GM21529 (cell line): ENCODE measurements around the gene CDH4.
"Not testable (repeated sequence)": the region's sequence is repeated elsewhere in the genome, so short reads cannot be mapped to it uniquely, and the experiment has no call there.

Source experiments
- ATAC-seq: cut with Tn5 transposase; IDR thresholded peaks from one replicate; pipeline ENCODE4 v1.9.1; 2021; ENCODE audit not compliant: unreplicated experiment

CDH4 gene

DNA sequence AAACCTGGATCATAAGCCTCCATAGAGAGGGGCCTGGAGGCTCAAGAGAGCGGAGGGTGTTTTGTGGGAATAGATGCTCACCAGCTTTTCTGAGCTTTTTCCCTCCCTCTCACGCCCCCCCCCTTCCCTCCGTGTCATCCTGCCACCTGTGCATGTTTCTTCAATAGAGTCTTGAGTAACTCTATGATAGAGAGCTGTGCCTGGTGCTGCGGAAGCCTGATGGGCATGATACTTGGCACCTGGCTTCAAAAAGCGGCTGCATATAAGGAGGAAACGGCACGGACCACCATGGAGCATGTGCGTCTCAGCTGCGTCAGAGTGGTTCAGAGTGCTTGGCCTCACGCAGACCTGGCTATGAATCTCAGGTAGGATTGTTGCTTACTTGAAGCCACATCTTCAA, 198.9 kb downstream of the CDH4 start:
- ATAC-seq, result no peak

DNA sequence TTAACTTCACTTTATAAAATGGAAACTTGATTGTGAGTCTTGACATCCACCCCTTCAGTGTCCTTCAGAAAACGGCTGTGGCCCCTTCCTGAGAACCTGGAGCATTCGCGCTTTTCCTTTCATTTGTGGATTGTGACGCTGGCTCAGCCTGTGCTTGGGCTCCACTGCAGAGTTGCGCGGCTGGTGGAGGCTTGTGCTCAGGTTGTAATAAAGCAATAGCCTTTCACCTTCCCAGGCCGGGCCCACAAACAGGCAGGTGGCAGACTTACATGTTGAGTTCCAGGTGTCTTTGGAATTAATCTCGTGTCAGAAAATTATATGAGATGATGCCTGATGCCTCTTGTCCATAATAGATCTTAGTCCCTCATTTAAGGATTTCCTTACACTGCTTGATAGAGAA, 199.9 kb downstream of the CDH4 start:
- ATAC-seq, result no peak

DNA sequence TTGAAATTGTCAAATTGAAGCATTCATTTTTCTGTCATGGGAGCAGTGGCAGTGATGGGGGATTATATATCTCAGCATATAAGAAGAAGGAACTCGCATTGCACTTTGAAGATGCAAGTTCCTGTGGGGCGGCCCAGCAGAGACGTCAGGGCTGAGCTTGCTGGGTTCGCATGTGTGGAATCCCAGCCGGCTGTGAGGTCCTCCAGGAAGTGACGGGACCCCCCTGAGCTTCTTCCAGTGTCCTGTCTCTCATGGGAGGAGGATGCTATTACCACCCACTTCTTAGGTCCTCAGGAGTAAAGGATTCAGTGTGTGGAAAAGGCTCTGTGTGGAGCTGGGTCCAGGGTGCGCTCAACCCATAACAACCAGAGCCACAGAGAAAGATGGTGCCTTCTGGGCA, 201.2 kb downstream of the CDH4 start:
- ATAC-seq, result no peak

DNA sequence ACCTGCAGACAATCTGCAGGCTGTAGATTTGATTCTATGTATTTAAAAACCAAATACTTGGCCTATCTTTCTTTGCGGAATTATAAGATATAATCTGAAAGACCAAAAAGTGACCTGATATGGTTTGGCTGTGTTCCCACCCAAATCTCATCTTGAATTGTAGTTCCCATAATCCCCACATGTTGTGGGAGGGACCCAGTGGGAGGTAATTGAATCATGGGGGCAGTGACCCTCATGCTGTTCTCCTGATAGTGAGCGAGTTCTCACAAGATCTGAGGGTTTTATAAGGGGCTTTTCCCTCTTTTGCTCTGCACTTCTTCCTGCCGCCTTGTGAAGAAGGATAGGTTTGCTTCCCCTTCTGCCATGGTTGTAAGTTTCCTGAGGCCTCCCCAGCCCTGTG, 201.6 kb downstream of the CDH4 start:
- not testable (repeated sequence) for ATAC-seq

DNA sequence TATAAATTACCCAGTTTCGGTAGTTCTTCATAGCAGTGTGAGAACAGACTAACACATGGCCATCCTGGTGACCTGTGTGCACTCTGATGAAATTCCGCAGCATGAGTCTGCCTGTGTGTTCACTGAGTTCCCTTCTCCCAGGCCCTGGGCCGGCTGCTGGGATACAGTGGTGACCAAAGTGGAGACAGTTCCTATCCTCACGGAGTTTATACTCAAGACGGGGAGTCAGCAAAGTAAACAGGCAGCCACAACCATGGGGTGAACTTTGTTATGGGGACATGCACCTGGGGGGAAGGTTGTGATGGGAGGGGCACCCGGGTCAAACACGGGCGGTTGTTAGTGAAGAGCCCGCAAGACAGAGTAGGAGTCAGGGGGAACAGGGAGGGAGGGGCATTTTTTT, 202.0 kb downstream of the CDH4 start:
- no peak for ATAC-seq

DNA sequence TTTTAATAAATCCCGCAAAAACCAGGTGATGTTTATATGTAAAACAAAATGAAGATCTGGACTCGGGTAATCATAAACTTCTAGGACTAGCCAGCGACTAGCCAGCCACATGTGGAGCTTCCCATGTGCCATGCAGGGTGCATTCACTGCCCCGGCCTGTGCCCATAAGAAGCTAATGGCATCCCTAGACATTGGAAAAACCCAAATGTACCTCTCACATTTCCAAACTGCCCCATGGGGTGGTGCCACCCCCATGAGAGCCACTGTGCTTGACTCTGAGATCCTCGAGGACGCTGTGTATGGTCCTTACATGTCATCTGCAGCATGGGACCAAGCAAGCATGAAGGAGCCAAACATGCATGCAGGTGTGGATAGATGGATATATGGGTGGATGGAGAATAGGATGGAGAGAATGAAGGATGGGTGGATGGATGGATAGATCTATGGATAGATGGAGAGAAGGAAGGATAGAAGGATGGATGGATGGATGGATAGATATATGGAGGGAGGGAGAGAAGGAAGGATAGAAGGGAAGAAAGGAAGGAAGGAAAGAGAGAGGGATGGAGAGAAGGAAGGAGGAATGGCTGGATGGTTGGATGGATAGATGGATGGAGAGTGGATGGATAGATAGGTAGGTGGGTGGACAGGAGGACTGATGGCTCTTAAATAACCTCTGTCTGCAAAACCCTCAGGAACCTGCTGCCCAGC, 203.6 kb downstream of the CDH4 start:
- ATAC-seq, result no peak

DNA sequence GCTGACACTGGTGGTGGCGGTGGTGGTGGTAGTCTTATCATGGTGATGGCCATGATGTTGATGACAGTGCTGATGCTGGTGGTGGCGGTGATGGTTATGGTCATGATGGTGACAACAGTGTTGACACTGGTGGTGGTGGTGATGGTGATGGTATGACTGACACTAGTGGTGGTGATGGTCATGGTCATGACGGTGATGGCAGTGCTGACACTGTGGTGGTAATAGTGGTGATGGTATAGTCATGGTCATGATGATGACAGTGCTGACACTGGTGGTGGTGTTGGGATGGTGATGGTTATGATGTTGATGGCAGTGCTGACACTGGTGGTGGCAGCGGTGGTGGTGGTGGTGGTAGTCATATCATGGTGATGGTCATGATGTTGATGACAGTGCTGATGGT, 205.7 kb downstream of the CDH4 start:
- ATAC-seq, result no peak

DNA sequence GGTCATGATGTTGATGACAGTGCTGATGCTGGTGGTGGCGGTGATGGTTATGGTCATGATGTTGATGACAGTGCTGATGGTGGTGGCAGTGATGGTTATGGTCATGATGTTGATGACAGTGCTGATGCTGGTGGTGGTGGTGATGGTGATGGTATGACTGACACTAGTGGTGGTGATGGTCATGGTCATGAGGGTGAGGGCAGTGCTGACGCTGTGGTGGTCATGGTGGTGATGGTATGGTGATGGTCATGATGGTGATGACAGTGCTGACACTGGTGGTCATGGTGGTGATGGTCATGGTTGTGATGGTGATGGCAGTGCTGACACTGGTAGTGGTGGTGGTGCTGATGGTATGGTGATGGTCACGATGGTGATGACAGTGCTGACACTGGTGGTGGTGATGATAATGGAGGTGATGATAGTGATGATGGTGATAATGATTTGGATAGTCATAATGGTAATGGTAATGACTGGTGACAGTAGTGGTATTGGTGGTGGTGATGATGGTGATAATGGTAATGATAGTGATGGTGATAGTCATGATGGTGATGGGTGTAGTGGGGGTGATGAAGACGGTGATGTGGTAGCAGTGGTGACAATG, 206.2 kb downstream of the CDH4 start:
- ATAC-seq, result no peak

DNA sequence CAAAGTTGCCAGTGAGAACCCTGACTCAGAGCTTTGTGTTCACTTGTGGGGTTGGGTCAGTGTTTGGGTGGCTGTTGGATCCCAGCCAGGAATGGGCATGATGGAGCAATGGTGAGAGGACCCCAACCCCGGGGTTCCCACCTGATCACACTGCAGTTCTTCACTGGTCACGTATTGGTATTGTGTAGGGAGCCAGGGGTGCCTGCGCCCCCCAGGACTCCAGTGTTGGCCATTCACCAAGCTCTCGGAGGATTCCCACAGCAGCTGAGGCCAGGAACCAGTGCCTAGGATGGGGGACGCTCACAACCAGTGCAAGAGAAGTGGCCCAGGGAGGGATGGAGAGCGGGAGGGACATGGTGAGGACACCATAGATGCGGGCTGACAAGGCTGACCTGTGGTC, 207.2 kb downstream of the CDH4 start:
- no peak for ATAC-seq

DNA sequence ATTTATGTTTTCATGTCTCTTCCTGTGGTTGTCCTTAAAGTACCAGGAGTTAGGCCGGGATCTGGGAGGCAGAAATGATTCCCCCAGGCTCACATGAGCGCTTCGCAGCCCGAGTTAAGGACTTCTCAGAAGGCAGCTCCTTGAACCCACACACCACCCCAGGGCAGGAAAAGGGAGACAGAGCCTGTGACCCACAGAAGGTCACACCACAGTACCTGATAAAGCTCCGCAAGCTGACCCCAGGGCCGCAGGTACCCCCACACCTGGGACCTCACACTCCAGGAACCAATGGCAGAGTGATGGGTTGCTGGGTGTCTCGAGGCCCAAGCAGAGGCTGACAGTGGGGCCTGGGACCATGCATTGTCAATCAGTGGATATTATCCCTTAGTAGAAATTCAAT, 207.6 kb downstream of the CDH4 start:
- ATAC-seq, result no peak

DNA sequence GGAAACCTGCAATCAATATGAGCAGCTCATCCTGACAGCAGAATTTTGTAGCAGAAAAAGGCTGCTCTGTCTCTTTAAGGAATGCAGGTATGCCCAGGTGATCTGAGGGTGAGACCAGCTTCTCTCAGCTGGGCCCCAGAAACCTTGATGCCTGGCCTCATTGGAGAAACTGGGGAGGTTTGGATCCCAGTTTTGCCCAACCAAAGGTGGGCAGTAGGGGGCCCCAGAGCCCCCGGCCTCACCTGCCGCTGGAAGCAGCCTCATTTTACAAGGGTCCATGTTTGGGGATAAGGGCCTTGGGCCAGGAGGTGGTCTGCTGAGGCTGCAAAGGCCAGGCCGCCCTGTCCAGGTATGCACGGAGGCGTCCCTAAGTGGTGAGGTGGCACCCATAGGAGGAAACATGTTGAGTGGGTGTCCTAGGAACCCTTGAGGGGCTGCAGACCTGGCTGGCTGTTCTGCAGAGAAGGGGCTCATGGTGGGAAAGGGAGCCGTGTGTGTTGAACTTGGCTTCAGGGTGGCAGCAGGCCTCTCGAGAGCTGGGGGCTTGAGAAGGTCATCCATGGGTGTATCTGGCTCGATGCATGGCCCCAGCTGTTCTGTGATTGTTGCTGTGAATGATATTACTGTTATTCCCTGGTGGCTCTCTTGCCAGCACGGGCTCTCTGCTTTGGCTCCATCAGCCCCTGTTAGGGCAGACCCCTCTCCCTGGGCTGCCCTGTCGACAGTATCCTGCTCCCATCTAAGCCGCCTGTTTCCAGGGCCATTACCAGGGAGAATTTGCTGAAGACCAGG, 208.4 kb downstream of the CDH4 start:
- no peak for ATAC-seq

DNA sequence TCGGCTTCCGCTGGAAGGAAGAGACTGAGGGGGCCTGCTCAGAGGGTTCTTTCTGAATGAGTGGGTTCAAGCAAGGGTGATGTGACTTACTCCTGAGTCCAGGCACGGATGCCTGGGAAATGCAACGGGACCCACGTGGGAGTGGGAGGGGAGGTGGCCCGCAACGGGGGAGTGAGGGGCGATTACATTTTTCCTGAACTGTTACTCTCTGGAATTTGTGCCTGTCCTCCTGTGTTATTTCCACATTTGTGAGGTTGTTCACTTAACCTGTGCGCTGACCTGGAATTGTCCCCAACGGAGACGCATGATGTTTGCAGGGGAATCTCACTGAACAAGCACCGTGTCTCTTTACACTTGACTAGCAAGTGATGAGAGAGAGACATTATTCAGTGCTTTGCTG, 209.4 kb downstream of the CDH4 start:
- no peak for ATAC-seq

DNA sequence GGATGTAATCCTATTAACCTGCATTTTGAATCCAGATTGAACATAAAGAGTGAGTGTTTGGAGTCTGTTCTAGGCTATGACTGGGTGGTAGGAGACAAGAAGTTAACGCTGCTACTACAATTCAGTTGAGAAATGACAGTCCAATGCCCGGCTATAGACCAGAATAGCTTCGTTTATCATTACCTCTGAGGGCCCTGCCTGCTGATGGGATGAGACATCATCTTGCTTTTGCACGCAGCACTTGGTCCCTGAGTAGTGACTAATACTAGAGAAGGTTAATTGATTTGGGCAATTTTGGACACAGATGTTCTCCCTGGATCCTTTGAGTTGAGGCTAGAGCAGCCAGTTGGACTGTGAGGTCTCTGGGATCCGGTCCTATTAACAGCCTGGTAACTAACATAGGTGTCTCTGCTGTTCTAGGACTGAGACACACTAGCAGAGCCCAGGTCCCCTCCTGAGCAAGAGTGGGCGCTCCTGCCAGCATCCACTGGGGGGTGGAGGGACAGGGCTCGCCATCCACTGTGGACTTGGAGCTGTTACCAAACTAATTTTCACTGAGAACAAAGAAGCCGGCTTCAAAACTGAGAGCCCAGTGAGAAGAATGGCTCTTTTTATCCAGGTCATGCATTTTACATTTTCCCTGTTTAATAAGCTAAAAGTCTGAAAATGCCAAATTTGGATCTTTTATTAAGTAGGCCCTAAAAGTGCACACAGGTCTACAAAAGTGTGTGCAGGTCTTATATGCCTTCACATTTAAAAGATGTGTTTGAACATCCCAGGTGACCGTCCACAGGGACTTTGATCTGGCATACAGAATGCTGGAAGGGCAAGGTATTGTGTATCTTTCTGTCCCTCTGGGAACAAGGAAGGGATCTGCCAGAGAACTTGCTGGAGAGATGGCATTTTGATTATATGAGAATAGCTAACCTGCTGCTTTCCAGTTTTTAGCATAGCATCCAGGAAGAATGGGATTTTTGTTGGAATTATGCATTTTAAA, 212.5 kb downstream of the CDH4 start:
- ATAC-seq, result no peak

DNA sequence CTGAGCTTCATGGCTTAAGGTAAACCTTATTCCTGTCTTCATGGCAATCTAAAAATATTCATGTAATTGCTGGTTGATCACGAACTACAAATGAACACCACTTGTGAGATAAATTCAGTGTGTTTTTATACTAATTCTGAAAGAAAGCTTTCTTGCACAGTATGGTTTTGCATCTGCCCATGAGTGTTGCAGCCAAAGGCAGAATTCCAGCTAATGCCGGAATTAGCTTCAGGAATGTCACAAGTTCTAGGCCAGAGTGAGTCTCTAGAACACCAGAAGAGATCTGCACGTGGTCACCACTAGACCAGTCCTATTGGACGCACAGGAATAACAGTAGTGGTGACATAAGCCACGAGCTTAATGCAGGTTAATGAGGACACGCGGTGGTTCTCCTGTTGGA, 223.7 kb downstream of the CDH4 start:
- ATAC-seq, result no peak

DNA sequence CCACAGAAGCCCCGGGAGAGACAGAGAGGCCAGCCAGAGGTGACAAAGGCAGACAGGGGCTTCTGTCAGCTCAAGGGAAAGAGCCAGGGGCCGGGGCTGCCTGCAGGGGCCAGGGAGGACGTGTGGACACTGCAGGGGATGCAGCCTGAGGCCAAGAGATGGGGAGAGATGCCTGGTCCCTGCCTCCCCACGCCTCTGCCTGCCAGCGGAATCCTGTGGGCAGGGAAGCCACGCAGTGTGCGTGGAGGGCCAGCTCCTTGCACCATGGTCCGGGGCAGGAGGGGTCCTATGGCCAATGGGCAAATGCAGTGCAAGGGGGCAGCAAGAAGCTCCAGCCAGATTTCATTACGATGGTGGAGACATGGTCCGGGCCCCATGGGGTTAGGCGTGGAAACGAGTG, 224.9 kb downstream of the CDH4 start:
- ATAC-seq, result no peak

DNA sequence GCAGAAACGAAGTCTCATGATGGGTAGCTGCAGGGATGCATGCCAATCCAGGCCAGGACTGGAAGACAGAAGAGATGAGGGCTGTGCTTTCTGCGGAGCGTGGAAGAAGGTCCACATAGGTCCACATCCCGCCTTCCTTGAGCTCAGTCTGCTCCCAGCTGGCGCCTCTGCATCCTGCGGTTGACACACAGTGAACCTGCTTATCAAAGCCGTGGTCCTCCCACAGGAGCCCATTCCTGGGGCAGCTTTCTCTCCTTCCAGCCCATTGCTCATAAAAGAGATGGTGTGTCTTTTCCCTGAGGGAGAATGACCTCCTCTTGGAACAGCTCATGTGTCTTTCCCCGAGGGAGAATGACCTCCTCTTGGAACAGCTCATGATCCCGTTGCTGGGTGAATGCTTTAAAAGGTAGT, 225.4 kb downstream of the CDH4 start:
- no peak for ATAC-seq

DNA sequence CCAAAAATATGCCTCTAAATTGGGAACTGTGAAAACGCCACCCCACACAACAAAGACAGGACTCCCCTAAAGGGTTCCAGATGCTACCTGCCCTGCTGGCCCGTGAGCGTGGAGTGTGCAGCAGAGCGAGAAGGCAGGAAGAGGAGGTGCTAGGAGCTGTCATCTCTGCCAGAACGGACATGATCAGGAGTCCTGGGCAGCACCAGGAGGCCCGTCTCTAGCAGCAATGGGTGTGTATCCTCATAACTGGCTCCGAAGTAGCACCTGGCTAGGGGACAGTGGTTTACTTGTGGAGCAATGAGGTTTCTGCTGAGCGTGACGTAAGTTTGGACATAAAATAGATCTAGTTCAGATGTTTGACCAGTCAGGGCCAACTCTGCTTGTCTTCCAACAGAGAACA, 226.0 kb downstream of the CDH4 start:
- no peak for ATAC-seq

DNA sequence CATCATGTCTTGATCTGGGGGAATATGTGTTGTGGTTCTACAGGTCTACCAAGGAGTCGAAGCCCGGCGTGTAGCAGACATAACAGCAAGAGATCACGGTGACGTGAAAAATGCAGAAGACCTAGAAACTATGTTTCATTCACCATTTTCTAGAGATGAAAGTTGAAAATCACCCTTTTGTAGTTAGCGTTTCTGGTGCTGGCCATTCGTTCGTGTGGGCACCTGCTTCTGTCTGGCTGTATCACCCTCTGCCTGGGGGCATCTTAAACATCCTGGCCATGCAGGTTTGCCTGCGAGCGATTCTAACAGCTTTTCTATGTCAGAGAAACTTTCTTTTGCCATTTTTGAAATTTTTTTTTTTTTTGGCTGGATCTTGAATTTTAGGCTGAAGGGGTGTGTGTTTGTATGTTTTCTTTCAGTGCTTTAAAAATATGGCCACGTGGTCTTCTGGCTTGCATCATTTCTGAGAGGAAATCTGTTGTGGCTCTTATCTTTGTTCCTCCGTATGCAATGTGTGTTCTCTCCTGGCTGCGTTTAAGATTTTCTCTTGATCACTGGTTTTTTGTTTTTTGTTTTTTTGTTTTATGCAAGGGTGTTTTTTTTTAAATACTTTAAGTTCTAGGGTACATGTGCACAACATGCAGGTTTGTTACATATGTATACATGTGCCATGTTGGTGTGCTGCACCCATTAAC, 226.7 kb downstream of the CDH4 start:
- no peak for ATAC-seq

DNA sequence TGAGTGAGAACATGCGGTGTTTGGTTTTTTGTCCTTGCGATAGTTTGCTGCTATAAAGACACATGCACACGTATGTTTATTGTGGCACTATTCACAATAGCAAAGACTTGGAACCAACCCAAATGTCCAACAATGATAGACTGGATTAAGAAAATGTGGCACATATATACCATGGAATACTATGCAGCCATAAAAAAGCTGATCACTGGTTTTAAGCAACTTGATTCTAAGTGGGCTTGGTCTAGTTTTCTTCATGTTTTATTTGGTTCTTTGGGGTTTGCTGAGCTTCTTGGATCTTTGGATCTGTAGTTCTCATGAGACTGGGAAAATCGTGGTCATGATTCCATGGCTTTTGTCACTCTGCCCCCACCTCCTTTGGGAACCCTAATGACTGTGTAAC, 227.4 kb downstream of the CDH4 start:
- not testable (repeated sequence) for ATAC-seq

DNA sequence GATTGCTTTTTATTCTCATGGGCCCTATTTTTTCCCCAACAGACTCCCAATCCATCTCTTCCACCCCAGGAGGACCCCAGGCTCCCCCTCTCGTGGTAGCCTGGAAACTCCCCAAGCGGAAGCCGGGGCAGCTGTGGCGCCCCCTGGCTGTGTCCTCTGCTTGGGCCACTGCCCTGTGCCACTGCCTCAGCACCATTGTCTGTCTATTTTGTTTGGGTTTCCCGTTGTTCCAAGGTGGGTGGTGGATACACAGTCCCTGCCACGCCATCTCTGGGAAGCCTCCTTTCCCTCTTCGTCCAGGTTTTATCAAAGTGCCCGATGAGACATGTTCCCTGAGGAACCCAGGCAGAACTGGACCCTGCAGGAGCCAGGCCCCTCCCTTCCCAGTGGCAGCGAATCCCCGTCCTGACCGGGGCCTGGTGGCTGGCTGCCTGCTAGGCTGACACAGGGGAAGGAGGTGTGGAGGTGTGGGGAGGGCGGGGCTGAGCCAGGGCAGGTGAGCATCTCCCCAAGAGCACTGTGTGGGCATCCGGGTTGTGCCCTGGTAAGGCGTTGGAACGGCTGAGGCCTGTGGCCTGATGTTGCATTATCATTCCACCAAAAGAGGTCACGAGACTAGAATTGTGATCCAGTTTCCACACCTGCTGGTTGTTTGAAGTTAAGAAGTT, 228.2 kb downstream of the CDH4 start:
- no peak for ATAC-seq
